GM12874 (cell line): ENCODE measurements around the gene SBF2.

Experiments used
- CTCF ChIP-seq: IDR thresholded peaks from 2 replicates; pipeline ENCODE4 v1.5.1; 2011; ENCODE audit warnings: low read depth, mild to moderate bottlenecking, control low read depth, low read length, moderate library complexity; ENCODE audit not compliant: insufficient read depth

SBF2 gene

DNA sequence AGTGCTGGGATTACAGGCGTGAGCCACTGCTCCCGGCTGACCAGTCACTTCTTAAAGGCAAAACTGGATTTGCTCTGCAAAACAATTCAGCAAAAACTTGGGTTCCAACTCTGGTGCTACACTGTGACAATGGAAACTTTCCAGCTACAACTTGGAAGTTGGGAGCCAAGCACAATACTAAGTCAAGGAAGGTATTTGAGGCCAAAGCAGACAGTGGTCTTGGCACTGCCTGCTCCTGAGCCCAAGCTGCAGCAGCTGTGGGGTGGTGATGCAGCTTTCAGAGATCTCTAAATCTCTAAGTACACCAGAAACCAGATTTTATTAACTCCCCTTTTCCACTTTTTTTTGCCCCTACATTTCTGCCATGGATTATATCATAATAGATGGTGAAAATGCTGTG lies 28.4 kb upstream of the SBF2 start:
- TF ChIP-seq CTCF: no peak

- no peak for TF ChIP-seq CTCF
These were observed 26.9 kb upstream of the SBF2 start for GRCh38 chr11:10320736-10321465.

DNA sequence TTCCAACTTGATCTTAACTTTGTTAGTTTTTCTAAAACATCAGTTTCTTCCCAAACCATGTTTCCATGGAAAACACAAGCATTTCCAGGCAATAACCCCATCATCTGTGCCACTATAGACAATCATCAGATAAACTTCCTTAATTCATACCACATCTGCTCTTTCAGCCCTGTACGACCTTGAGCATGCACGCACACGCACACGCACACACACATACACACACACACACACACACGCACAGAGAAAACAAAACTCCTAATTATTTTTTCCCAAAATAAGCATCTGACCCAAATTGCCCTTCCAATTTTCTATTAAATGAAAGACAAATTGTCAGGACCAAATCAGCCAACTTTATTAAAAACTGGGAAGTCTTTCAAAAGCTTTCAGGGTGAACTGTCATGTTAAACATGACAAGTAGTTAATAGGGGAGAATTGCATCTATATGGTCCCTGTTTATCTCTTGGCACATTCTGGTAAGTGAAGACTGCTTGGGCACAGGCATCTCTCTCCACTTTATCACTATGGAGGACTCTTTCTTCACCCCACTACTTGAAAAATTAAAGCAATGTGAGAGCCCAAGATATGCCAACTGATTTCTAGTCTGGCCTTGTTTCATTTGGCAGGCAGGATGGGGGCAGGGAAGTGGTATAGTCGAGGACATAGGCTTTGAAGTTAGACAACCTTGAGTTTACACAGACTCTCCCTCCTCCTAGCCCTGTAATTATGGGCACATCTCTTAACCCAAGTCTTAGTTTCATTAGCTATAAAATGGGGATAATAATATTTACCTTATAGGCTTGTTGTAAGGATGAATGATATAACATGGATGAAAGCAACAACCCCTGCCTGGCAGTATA lies 25.9 kb upstream of the SBF2 start:
- TF ChIP-seq CTCF: no peak

DNA sequence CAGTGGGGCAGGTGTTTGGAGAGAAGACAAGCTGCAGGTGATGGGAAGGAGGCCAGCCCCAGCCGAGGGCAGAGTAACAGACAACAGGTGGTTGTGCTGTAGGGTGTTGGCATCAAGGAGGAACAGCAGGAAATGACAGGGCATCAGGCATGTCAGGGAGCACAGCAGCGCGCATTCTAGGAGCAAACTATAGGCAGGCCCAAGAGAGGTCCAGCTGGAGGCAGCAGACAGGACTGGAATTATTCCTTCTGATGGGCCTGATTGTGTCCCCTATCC lies 24.4 kb upstream of the SBF2 start:
- no peak for TF ChIP-seq CTCF

DNA sequence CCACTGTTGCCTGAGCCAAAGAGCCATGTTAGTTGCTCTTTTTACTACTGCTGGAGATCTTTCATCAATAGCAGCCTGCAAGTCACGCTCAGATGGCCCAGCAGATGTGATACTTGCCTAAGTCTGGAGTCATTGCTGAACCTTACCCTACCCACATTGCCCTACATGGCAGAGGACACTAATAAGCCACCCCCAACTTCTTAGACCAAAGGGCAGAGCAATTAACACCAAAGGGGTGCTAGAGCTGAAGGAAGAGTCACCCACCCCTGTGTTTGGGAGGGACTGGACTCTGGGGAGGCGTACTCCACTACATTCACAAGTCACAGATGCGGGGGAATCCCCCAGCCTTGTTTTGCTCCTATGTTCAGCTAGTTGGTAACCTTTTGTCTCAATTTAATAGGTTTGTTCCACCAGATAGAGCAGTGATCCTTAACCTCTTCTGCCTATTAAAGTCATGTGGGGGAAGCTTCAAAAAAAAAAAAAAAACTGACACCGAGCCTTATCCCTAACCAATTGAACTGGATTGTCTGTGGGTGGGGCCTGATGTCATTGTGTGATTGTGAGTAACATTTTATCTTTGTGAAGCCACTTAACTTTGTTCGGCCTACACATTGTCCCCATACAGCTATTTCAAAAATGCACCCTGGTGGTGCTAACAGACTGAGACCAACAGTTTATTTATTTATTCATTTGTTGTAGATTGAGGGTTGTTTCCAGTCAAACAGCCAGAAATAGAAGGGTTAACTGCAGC lies 23.9 kb upstream of the SBF2 start:
- no peak for TF ChIP-seq CTCF

DNA sequence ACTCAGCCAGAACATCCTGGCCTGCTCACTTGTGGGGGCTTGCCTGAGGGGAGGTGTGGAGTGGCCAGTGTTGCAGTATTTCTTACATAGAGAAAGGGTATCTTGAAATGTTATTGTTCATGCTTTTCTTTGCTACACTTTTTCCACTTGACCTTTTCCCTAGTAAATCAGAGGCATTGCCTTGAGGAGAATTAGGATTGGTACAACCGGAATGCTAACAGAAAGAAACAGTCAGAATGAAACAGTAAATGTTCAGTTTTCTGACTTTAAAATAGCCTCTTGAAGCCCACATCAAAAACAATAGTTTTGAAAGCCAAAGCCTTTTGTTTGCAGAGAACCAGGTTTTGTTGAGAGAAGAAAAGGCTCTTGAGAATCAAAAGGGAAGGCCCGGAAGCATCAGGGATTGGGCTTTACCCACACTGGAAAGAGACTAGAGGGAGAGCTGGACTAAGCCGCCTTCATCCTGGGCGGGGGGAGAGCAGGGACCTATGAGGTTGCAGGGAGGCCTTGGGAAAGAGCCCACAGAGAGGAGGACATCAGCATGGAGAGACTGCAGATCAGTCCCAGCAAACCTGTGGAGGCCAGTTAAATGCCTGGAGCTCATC lies 23.2 kb upstream of the SBF2 start:
- no peak for TF ChIP-seq CTCF

DNA sequence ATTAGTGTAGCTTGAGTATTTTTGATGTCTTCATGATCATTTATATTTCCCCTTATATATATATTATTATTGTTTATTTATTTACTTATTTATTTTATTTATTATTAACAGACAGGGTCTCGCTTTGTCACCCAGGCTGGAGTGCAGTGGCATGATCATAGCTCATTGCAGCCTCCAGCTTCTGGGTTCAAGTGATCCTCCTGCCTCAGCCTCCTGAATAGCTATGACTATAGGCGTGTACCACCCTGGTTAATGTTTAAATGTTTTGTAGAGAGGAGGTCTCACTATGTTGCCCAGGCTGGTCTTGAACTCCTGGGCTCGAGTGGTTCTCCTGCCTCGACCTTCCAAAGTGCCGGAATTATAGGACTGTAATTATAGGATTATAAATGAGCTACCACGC lies 21.1 kb upstream of the SBF2 start:
- no peak for TF ChIP-seq CTCF
